Endothelial cell of umbilical vein (primary cell): ENCODE data around the gene PSMA5. TPM values are rescaled to one million over a fixed set of nuclear protein-coding genes. Genes with fewer than 3 reads are reported as not detected.

Experiments used
- BruUV-seq: library from RNA; stranded (reverse); fragments of 400-500 nt; replicated peaks from 2 replicates; lab custom pipeline; 2021; lab: Mats Ljungman, UMichigan
- CTCF ChIA-PET: fragments of 300-600, 350-600 bp; sonication (Branson Sonifier 250); formaldehyde crosslinking; loops from one replicate; lab custom pipeline; 2021; ENCODE audit warnings: antibody characterized with exemption, inconsistent platforms; lab: Charles Lee
- POLR2A ChIA-PET: fragments of 300-600, 350-600 bp; sonication (Branson Sonifier 250); formaldehyde crosslinking; loops from one replicate; lab custom pipeline; 2021; ENCODE audit warnings: antibody characterized with exemption, inconsistent platforms; lab: Charles Lee
- DNase-seq: peaks from one replicate; pipeline ENCODE4 v3.0.0-alpha.2; 2011; ENCODE audit warnings: low read depth, low spot score
- FAIRE-seq: peaks from 2 replicates; lab custom pipeline; 2011; peaks lifted over from hg19 to GRCh38; lab: Jason Lieb, UNC
- H2AFZ ChIP-seq: 2 replicates; pipeline ENCODE4 v1.6.0; 2012; ENCODE audit warnings: low read depth, low read length, control low read depth, inconsistent platforms
- H3K27ac ChIP-seq: 2 replicates; pipeline ENCODE4 v1.5.1; 2011; ENCODE audit warnings: low read depth, mild to moderate bottlenecking, control low read depth, low read length, moderate library complexity; ENCODE audit not compliant: insufficient read depth
- H3K27me3 ChIP-seq, 2 experiments: 2 replicates each; pipeline versions ENCODE4 v1.6.0 to v1.6.1; 2011; ENCODE audit warnings: low read length in 2 of 2, mixed read lengths in 1 of 2; ENCODE audit not compliant: control insufficient read depth in 2 of 2, insufficient read depth in 2 of 2
- H3K36me3 ChIP-seq, 2 experiments: 2 replicates in 1 of 2; 3 replicates in 1 of 2; pipeline ENCODE4 v1.5.1; 2011; ENCODE audit warnings: low read length in 2 of 2, mild to moderate bottlenecking in 1 of 2, moderate library complexity in 1 of 2; ENCODE audit not compliant: control insufficient read depth in 2 of 2, insufficient read depth in 2 of 2; ENCODE audit errors: extremely low read depth in 1 of 2
- H3K4me1 ChIP-seq: 3 replicates; pipeline ENCODE4 v1.5.1; 2011; ENCODE audit warnings: mild to moderate bottlenecking, low read length; ENCODE audit not compliant: control insufficient read depth, insufficient read depth; ENCODE audit errors: extremely low read depth
- H3K4me2 ChIP-seq: 2 replicates; pipeline ENCODE4 v1.6.1; 2011; ENCODE audit warnings: low read length, control low read depth, mixed read lengths; ENCODE audit not compliant: insufficient read depth
- H3K4me3 ChIP-seq, 3 experiments: fragments of 200-600 bp in 1 of 3; sonication (generic), shearing (Covaris generic) in 1 of 3; replicated peaks in 1 of 3; 2 replicates each; pipeline ENCODE4 v1.5.1; 2011 to 2016; ENCODE audit warnings: control low read depth in 3 of 3, low read length in 3 of 3, mild to moderate bottlenecking in 2 of 3, inconsistent platforms in 1 of 3, low read depth in 1 of 3, moderate library complexity in 1 of 3; ENCODE audit not compliant: insufficient read depth in 1 of 3
- H3K79me2 ChIP-seq: 2 replicates; pipeline ENCODE4 v1.6.0; 2012; ENCODE audit warnings: low read length, inconsistent platforms; ENCODE audit not compliant: control insufficient read depth, insufficient read depth
- H3K9ac ChIP-seq: replicated peaks from 2 replicates; pipeline ENCODE3; 2011; ENCODE audit warnings: low read length, control low read depth; ENCODE audit not compliant: insufficient read depth; ENCODE audit errors: extremely low read depth
- H3K9me1 ChIP-seq: replicated peaks from 3 replicates; pipeline ENCODE4 v1.6.0; 2011; ENCODE audit warnings: mild to moderate bottlenecking, low read length; ENCODE audit not compliant: control insufficient read depth, insufficient read depth; ENCODE audit errors: extremely low read depth
- H3K9me3 ChIP-seq: replicated peaks from 2 replicates; pipeline ENCODE4 v1.5.1; 2012; ENCODE audit warnings: low read length, inconsistent platforms; ENCODE audit not compliant: control insufficient read depth, insufficient read depth
- H4K20me1 ChIP-seq: replicated peaks from 2 replicates; pipeline ENCODE3; 2011; ENCODE audit warnings: mild to moderate bottlenecking, low read length; ENCODE audit not compliant: control insufficient read depth, insufficient read depth; ENCODE audit errors: extremely low read depth
- CTCF ChIP-seq, 2 donors: IDR thresholded peaks; 1 replicate in 1 of 2; 2 replicates in 1 of 2; pipeline ENCODE4 v1.5.1; 2011; ENCODE audit warnings: low read length in 2 of 2, mild to moderate bottlenecking in 2 of 2, moderate library complexity in 2 of 2, control low read depth in 1 of 2, inconsistent platforms in 1 of 2, low read depth in 1 of 2; ENCODE audit not compliant: insufficient read depth in 1 of 2; ENCODE audit errors: extremely low read depth in 1 of 2
- POLR2AphosphoS5 ChIP-seq: IDR thresholded peaks from 2 replicates; pipeline ENCODE4 v1.6.1; 2012; ENCODE audit warnings: low read depth, mild to moderate bottlenecking, control low read depth, low read length, moderate library complexity; ENCODE audit not compliant: insufficient read depth
- dilution Hi-C: fragments of 300-500 bp; cut with MboI; formaldehyde crosslinking; loops from one replicate; pipeline ENCODE4 v1.15.0; 2019; ENCODE audit warnings: low sequenced_read_pairs; ENCODE audit not compliant: extremely low pct_ligation_motif_present
- intact Hi-C: fragments of 100-400 bp; cut with micrococcal nuclease; formaldehyde crosslinking; loops from one replicate; pipeline ENCODE4 v1.10.0; 2022
- polyA plus RNA-seq, 4 experiments: library from polyadenylated mRNA; depleted of rRNA in 3 of 4; stranded (reverse) in 3 of 4; unstranded in 1 of 4; fragments of >200 nt; gene quantifications; 2 replicates each; pipeline versions ENCODE4 v1.2.1 to v1.2.3, GENCODE V29; 2011 to 2012; ENCODE audit warnings: missing spikeins in 1 of 4
- total RNA-seq: library from RNA; stranded (reverse); gene quantifications from 2 replicates; pipeline ENCODE4 v1.2.3, GENCODE V29; 2021

Gene PSMA5
- total and polyA plus RNA-seq, 2 donors (not counting 3 experiments of a cell fraction or from before 2014, with no cell fraction given) = 98.1 to 125 TPM

- no TSS peak for BruUV-seq
- H3K27ac ChIP-seq = no peak overlapping the region
- ChIA-PET CTCF (interaction anchor here (0.8 to 9.3 kb wide), 29 partner anchors 9 to 451 kb away, joined by 3 to 282 read pairs (median 4); partner anchors contain the start of genes CELSR2, PSRC1 and SARS1), POLR2A (no interaction called here)
- no peak overlapping the region for H3K4me2 ChIP-seq
- H3K9ac ChIP-seq = no peak overlapping the region
- no peak overlapping the region for H3K4me3 ChIP-seq
- H2AFZ ChIP-seq = no peak overlapping the region
- H3K9me1 ChIP-seq = no peaks in the 10 kb centered on the region
- dilution Hi-C loops = no loop called here
- intact Hi-C loops = loop anchor here (1.0 to 5.0 kb wide), 6 partner anchors 27 to 567 kb away; partner anchors contain the start of gene PSMA5
- H3K79me2 ChIP-seq = no peaks in the 10 kb centered on the region
- H3K36me3 ChIP-seq = peaks cover 5 to 7% of the 10 kb centered on the region in 2 experiments
- DNase-seq (peak; percentile 83), FAIRE-seq (peak; percentile 61)
- peaks cover 9% of the 10 kb centered on the region for H3K4me1 ChIP-seq
- H4K20me1 ChIP-seq = no peaks in the 10 kb centered on the region
- H3K9me3 ChIP-seq = no peaks in the 10 kb centered on the region
- no peak for TF ChIP-seq POLR2AphosphoS5
- TF ChIP-seq CTCF (IDR thresholded peaks at IDR 0.05; ENCODE audit: extremely low read depth in 1 of 2, insufficient read depth in 1 of 2, low read depth in 1 of 2, low read length in 2 of 2) = peak in 1 of 2 donors; percentile 27
- peaks cover 13 to 16% of the 10 kb centered on the region in 2 experiments for H3K27me3 ChIP-seq
These were observed 26.8 kb downstream of the PSMA5 start for GRCh38 chr1:109399326-109399957.
